Measurements from ENCODE around the gene PCDHGB4.
"Not testable (repeated sequence)": the region's sequence is repeated elsewhere in the genome, so short reads cannot be mapped to it uniquely, and the experiment has no call there.

GRCh38 chr5:141414548-141415274, 27.2 kb downstream of the PCDHGB4 start:
- not testable (repeated sequence) for TF ChIP-seq POLR2AphosphoS5, POLR2A, EP300 (IDR thresholded peaks at IDR 0.05)
- TF ChIP-seq, protein P1, sequence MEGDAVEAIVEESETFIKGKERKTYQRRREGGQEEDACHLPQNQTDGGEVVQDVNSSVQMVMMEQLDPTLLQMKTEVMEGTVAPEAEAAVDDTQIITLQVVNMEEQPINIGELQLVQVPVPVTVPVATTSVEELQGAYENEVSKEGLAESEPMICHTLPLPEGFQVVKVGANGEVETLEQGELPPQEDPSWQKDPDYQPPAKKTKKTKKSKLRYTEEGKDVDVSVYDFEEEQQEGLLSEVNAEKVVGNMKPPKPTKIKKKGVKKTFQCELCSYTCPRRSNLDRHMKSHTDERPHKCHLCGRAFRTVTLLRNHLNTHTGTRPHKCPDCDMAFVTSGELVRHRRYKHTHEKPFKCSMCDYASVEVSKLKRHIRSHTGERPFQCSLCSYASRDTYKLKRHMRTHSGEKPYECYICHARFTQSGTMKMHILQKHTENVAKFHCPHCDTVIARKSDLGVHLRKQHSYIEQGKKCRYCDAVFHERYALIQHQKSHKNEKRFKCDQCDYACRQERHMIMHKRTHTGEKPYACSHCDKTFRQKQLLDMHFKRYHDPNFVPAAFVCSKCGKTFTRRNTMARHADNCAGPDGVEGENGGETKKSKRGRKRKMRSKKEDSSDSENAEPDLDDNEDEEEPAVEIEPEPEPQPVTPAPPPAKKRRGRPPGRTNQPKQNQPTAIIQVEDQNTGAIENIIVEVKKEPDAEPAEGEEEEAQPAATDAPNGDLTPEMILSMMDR (IDR thresholded peaks at IDR 0.05), result not testable (repeated sequence)

Measured in suprapubic skin (tissue), 4 donors.